ENCODE measurements around the gene DUOX1. TPM values are rescaled to one million over a fixed set of nuclear protein-coding genes. Genes with fewer than 3 reads are reported as not detected.

The DUOX1 gene
- total RNA-seq, 1 experiment from 2014 or later: 19.6 TPM

- Histone ChIP-seq H3K36me3 (ENCODE audit: control insufficient read depth in 1 of 2, insufficient read depth in 2 of 2, low read length in 2 of 2) (peaks cover 0 to 5% of the 10 kb centered on the region in 2 experiments; a peak in 1 of 4 replicates), H3K79me2 (ENCODE audit: insufficient read depth, low read length) (no peaks in the 10 kb centered on the region), H3K9ac (ENCODE audit: low read length) (no peak overlapping the region), H3K27ac (ENCODE audit: low read depth, low read length) (no peak overlapping the region), H3K4me3 (replicated peaks in 1 of 2; ENCODE audit: low read depth in 1 of 2, low read length in 2 of 2) (no peak overlapping the region), H3K9me2 (ENCODE audit: insufficient read depth) (no peaks in the 10 kb centered on the region), H3K27me3 (ENCODE audit: insufficient read depth, low read length) (no peaks in the 10 kb centered on the region), H4K20me1 (ENCODE audit: insufficient read depth) (no peaks in the 10 kb centered on the region), H3K4me2 (ENCODE audit: low read length) (no peak overlapping the region), H2AFZ (ENCODE audit: low read depth, low read length, poor library complexity, severe bottlenecking) (no peak overlapping the region), H3K9me3 (ENCODE audit: control insufficient read depth in 1 of 2, insufficient read depth in 1 of 2, low read depth in 1 of 2, low read length in 2 of 2) (no peaks in the 10 kb centered on the region), H3K4me1 (ENCODE audit: control insufficient read depth in 1 of 2, insufficient read depth in 2 of 2, low read length in 2 of 2) (no peaks in the 10 kb centered on the region)
- CTCF ChIA-PET: interaction anchor here (1.0 to 1.2 kb wide), 2 partner anchors 13 to 22 kb away, joined by 3 to 4 read pairs; no protein-coding TSS in a partner anchor
- TF ChIP-seq ATF3 (IDR thresholded peaks at IDR 0.05): no peak
- TF ChIP-seq CBX3 (IDR thresholded peaks at IDR 0.05; ENCODE audit: low read depth): no peak
- TF ChIP-seq SRF (IDR thresholded peaks at IDR 0.05; ENCODE audit: low read depth): no peak
- no peak for TF ChIP-seq SIN3A (IDR thresholded peaks at IDR 0.05; ENCODE audit: low read depth)
- no peak for TF ChIP-seq YY1 (IDR thresholded peaks at IDR 0.05; ENCODE audit: extremely low read depth, insufficient replicate concordance, low read depth, low read length)
- no peak for ATAC-seq
- BruUV-seq (replicated peaks): no TSS peak
- POLR2A ChIA-PET: no interaction called here
- RAD21 ChIA-PET (ENCODE audit: low non-redundant PET in 1 of 2, low total read pairs in 2 of 2, uncharacterized antibody in 2 of 2, unreplicated experiment in 2 of 2): no interaction called here
- intact Hi-C loops (cut with micrococcal nuclease): no loop called here
- no peak for DNase-seq (ENCODE audit: low read depth, low spot score)
These were observed 10.0 kb downstream of the DUOX1 start for GRCh38 chr15:45139770-45140169.

GRCh38 chr15:45140557-45141250 lies 10.9 kb downstream of the DUOX1 start:
- ChIA-PET CTCF (interaction anchor here (1.0 to 1.2 kb wide), 2 partner anchors 14 to 23 kb away, joined by 3 to 4 read pairs; no protein-coding TSS in a partner anchor), RAD21 (ENCODE audit: low non-redundant PET in 1 of 2, low total read pairs in 2 of 2, uncharacterized antibody in 2 of 2, unreplicated experiment in 2 of 2) (no interaction called here), POLR2A (no interaction called here)
- no peaks in the 10 kb centered on the region for H3K79me2 ChIP-seq (ENCODE audit: insufficient read depth, low read length)
- H3K9ac ChIP-seq (ENCODE audit: low read length): no peak overlapping the region
- peaks cover 0 to 5% of the 10 kb centered on the region in 2 experiments; a peak in 1 of 4 replicates for H3K36me3 ChIP-seq (ENCODE audit: control insufficient read depth in 1 of 2, insufficient read depth in 2 of 2, low read length in 2 of 2)
- no peaks in the 10 kb centered on the region for H3K9me2 ChIP-seq (ENCODE audit: insufficient read depth)
- DNase-seq (ENCODE audit: low read depth, low spot score) (no peak), ATAC-seq (no peak)
- BruUV-seq (replicated peaks): no TSS peak
- no peak overlapping the region for H3K4me3 ChIP-seq (replicated peaks in 1 of 2; ENCODE audit: low read depth in 1 of 2, low read length in 2 of 2)
- TF ChIP-seq ELF1 (IDR thresholded peaks at IDR 0.05; ENCODE audit: borderline replicate concordance, low read depth): no peak
- no peak for TF ChIP-seq SIN3A (IDR thresholded peaks at IDR 0.05; ENCODE audit: low read depth)
- no peak for TF ChIP-seq EGR1 (IDR thresholded peaks at IDR 0.05; ENCODE audit: low read depth)
- no peak for TF ChIP-seq CTCF (IDR thresholded peaks at IDR 0.05 in 2 of 3, conservative IDR thresholded peaks at IDR 0.05 in 1 of 3; ENCODE audit: borderline replicate concordance in 1 of 3, insufficient read depth in 1 of 3, low read depth in 2 of 3, low read length in 2 of 3)
- TF ChIP-seq ZNF274 (IDR thresholded peaks at IDR 0.05; ENCODE audit: low read depth, low read length): no peak
- no peaks in the 10 kb centered on the region for H3K9me3 ChIP-seq (ENCODE audit: control insufficient read depth in 1 of 2, insufficient read depth in 1 of 2, low read depth in 1 of 2, low read length in 2 of 2)
- no peak overlapping the region for H3K4me2 ChIP-seq (ENCODE audit: low read length)
- H2AFZ ChIP-seq (ENCODE audit: low read depth, low read length, poor library complexity, severe bottlenecking): no peak overlapping the region
- no peaks in the 10 kb centered on the region for H3K4me1 ChIP-seq (ENCODE audit: control insufficient read depth in 1 of 2, insufficient read depth in 2 of 2, low read length in 2 of 2)
- no peaks in the 10 kb centered on the region for H3K27me3 ChIP-seq (ENCODE audit: insufficient read depth, low read length)
- intact Hi-C loops (cut with micrococcal nuclease): no loop called here
- H3K27ac ChIP-seq (ENCODE audit: low read depth, low read length): no peak overlapping the region
- H4K20me1 ChIP-seq (ENCODE audit: insufficient read depth): no peaks in the 10 kb centered on the region

Measured in HCT116 (cell line).